ENCODE data around the gene UBE3D. TPM values are rescaled to one million over a fixed set of nuclear protein-coding genes. Genes with fewer than 3 reads are reported as not detected.

UBE3D gene
- total RNA-seq, 2 donors from 2014 or later: 9.3 to 11.5 TPM

- Histone ChIP-seq H3K9me3 (no peaks in the 10 kb centered on the region), H3K36me3 (replicated peaks in 1 of 2; ENCODE audit: insufficient read depth in 1 of 2, low read depth in 2 of 2) (peaks cover 0 to 2% of the 10 kb centered on the region in 2 donors), H3K4me1 (no peaks in the 10 kb centered on the region), H3K27me3 (no peaks in the 10 kb centered on the region), H3K4me3 (no peak overlapping the region), H3K27ac (no peak overlapping the region)
- no peak for ATAC-seq
- intact Hi-C loops (cut with DNase I): no loop called here
- 84 to 95% methylated on average over 4 of the region's 4 CpGs for WGBS, 2 donors
- TF ChIP-seq POLR2A (IDR thresholded peaks at IDR 0.05) (no peak), CTCF (IDR thresholded peaks at IDR 0.05) (no peak)
- DNase-seq: no peak
These were observed 106.2 kb downstream of the UBE3D start for GRCh38 chr6:82959385-82959941.

- DNase-seq: no peak
- H3K4me1 ChIP-seq: no peaks in the 10 kb centered on the region
- TF ChIP-seq CTCF (IDR thresholded peaks at IDR 0.05): no peak
- TF ChIP-seq POLR2A (IDR thresholded peaks at IDR 0.05): no peak
- H3K4me3 ChIP-seq: no peak overlapping the region
- 57 to 80% methylated on average over 1 of the region's 1 CpG for WGBS, 2 donors
- no peak for ATAC-seq
- no peaks in the 10 kb centered on the region for H3K27me3 ChIP-seq
- peaks cover 0 to 2% of the 10 kb centered on the region in 2 donors for H3K36me3 ChIP-seq (replicated peaks in 1 of 2; ENCODE audit: insufficient read depth in 1 of 2, low read depth in 2 of 2)
- H3K9me3 ChIP-seq: no peaks in the 10 kb centered on the region
- no peak overlapping the region for H3K27ac ChIP-seq
- intact Hi-C loops (cut with DNase I): no loop called here
These were observed 107.1 kb downstream of the UBE3D start for GRCh38 chr6:82958551-82958950.

GRCh38 chr6:82957868-82958245 lies 107.8 kb downstream of the UBE3D start:
- no peak overlapping the region for H3K27ac ChIP-seq

GRCh38 chr6:82957171-82957867 lies 108.3 kb downstream of the UBE3D start:
- WGBS, 2 donors: 73 to 77% methylated on average over 9 of the region's 9 CpGs
- no peaks in the 10 kb centered on the region for H3K27me3 ChIP-seq
- no peaks in the 10 kb centered on the region for H3K4me1 ChIP-seq
- H3K27ac ChIP-seq: no peak overlapping the region
- H3K4me3 ChIP-seq: no peak overlapping the region
- TF ChIP-seq CTCF (IDR thresholded peaks at IDR 0.05) (no peak), POLR2A (IDR thresholded peaks at IDR 0.05) (no peak)
- DNase-seq (no peak), ATAC-seq (no peak)
- H3K9me3 ChIP-seq: no peaks in the 10 kb centered on the region
- intact Hi-C loops (cut with DNase I): no loop called here
- peaks cover 0 to 2% of the 10 kb centered on the region in 2 donors for H3K36me3 ChIP-seq (replicated peaks in 1 of 2; ENCODE audit: insufficient read depth in 1 of 2, low read depth in 2 of 2)

More at GRCh38 chr6:82957868-82958245, 107.8 kb downstream of the UBE3D start:
- Histone ChIP-seq H3K4me1 (no peaks in the 10 kb centered on the region), H3K9me3 (no peaks in the 10 kb centered on the region), H3K36me3 (replicated peaks in 1 of 2; ENCODE audit: insufficient read depth in 1 of 2, low read depth in 2 of 2) (peaks cover 0 to 2% of the 10 kb centered on the region in 2 donors), H3K4me3 (no peak overlapping the region), H3K27me3 (no peaks in the 10 kb centered on the region)
- 87 to 93% methylated on average over 2 of the region's 2 CpGs for WGBS, 2 donors
- no peak for DNase-seq
- ATAC-seq: no peak
- TF ChIP-seq CTCF (IDR thresholded peaks at IDR 0.05): no peak
- no peak for TF ChIP-seq POLR2A (IDR thresholded peaks at IDR 0.05)
- intact Hi-C loops (cut with DNase I): no loop called here

- Histone ChIP-seq H3K27ac (no peak overlapping the region), H3K36me3 (replicated peaks in 1 of 2; ENCODE audit: insufficient read depth in 1 of 2, low read depth in 2 of 2) (peaks cover 0 to 2% of the 10 kb centered on the region in 2 donors), H3K4me3 (no peak overlapping the region), H3K9me3 (no peaks in the 10 kb centered on the region), H3K27me3 (no peaks in the 10 kb centered on the region), H3K4me1 (no peaks in the 10 kb centered on the region)
- WGBS, 2 donors: 83 to 87% methylated on average over 1 of the region's 1 CpG
- intact Hi-C loops (cut with DNase I): no loop called here
- DNase-seq (no peak), ATAC-seq (no peak)
- no peak for TF ChIP-seq CTCF (IDR thresholded peaks at IDR 0.05)
- no peak for TF ChIP-seq POLR2A (IDR thresholded peaks at IDR 0.05)
These were observed 109.8 kb downstream of the UBE3D start for GRCh38 chr6:82955841-82956240.
